IMR-90 (cell line): ENCODE measurements around the gene ADPRM. TPM values are rescaled to one million over a fixed set of nuclear protein-coding genes. Genes with fewer than 3 reads are reported as not detected.

Experiments
- ATAC-seq: fragments of 200-7000 bp; cut with Tn5 transposase; 2 replicates; pipeline ENCODE4 v1.9.1; 2020; ENCODE audit warnings: low read depth, mild to moderate bottlenecking, moderate library complexity
- BruUV-seq: library from RNA; stranded (reverse); fragments of 400-500 nt; replicated peaks from 2 replicates; lab custom pipeline; 2021; lab: Mats Ljungman, UMichigan
- CTCF ChIA-PET: fragments of 300-600 bp; formaldehyde crosslinking; extraction: SDS; loops from one replicate; lab custom pipeline; 2021; ENCODE audit warnings: antibody characterized with exemption; lab: Yijun Ruan, JAX
- POLR2A ChIA-PET: fragments of 300-600 bp; sonication (Branson Sonifier 250); formaldehyde crosslinking; loops from one replicate; lab custom pipeline; 2022; ENCODE audit warnings: antibody characterized with exemption; ENCODE audit not compliant: unreplicated experiment; lab: Charles Lee
- DNase-seq: peaks from one replicate; pipeline ENCODE4 v3.0.0; 2013
- H2AFZ ChIP-seq: replicated peaks from 2 replicates; pipeline ENCODE3; 2013; ENCODE audit warnings: low read length, mild to moderate bottlenecking; ENCODE audit not compliant: poor library complexity
- H2AK5ac ChIP-seq: 2 replicates; pipeline ENCODE4 v1.6.1; 2013; ENCODE audit warnings: low read depth, low read length, inconsistent platforms
- H2AK9ac ChIP-seq: replicated peaks from 2 replicates; pipeline ENCODE3; 2013; ENCODE audit warnings: mild to moderate bottlenecking, low read depth, low read length, moderate library complexity; ENCODE audit not compliant: poor library complexity
- H2BK120ac ChIP-seq: 2 replicates; pipeline ENCODE4 v1.6.1; 2013; ENCODE audit warnings: low read depth, low read length, inconsistent platforms
- H2BK15ac ChIP-seq: 3 replicates; pipeline ENCODE4 v1.6.1; 2013; ENCODE audit warnings: low read depth, low read length, inconsistent platforms
- H2BK20ac ChIP-seq: 2 replicates; pipeline ENCODE4 v1.6.1; 2013; ENCODE audit warnings: low read depth, mild to moderate bottlenecking, inconsistent platforms, low read length, moderate library complexity
- H2BK5ac ChIP-seq: 2 replicates; pipeline ENCODE4 v1.6.1; 2013; ENCODE audit warnings: mild to moderate bottlenecking, low read depth, low read length, inconsistent platforms; ENCODE audit not compliant: poor library complexity, severe bottlenecking
- H3K14ac ChIP-seq: replicated peaks from 2 replicates; pipeline ENCODE4 v1.6.1; 2013; ENCODE audit warnings: low read depth, low read length, inconsistent platforms
- H3K18ac ChIP-seq: 2 replicates; pipeline ENCODE4 v1.6.1; 2013; ENCODE audit warnings: low read depth, low read length, control low read depth
- H3K23ac ChIP-seq: 2 replicates; pipeline ENCODE4 v1.6.1; 2013; ENCODE audit warnings: low read depth, low read length, inconsistent platforms
- H3K27ac ChIP-seq: 2 replicates; pipeline ENCODE4 v1.5.1; 2013; ENCODE audit warnings: mild to moderate bottlenecking, control low read depth, low read length; ENCODE audit not compliant: insufficient read depth
- H3K27me3 ChIP-seq: 2 replicates; pipeline ENCODE4 v1.6.1; 2013; ENCODE audit warnings: low read length; ENCODE audit not compliant: control insufficient read depth, insufficient read depth
- H3K36me3 ChIP-seq: 2 replicates; pipeline ENCODE4 v1.6.1; 2013; ENCODE audit warnings: low read length, mixed read lengths; ENCODE audit not compliant: control insufficient read depth, insufficient read depth
- H3K4ac ChIP-seq: 2 replicates; pipeline ENCODE4 v1.6.1; 2013; ENCODE audit warnings: low read depth, low read length, inconsistent platforms
- H3K4me1 ChIP-seq: 2 replicates; pipeline ENCODE4 v1.6.1; 2013; ENCODE audit warnings: low read length, mixed read lengths; ENCODE audit not compliant: control insufficient read depth, insufficient read depth
- H3K4me2 ChIP-seq: 2 replicates; pipeline ENCODE4 v1.6.1; 2013; ENCODE audit warnings: low read depth, mild to moderate bottlenecking, control low read depth, low read length, moderate library complexity
- H3K4me3 ChIP-seq: 2 replicates; pipeline ENCODE4 v1.5.1; 2013; ENCODE audit warnings: low read depth, mild to moderate bottlenecking, control low read depth, low read length, moderate library complexity; ENCODE audit not compliant: insufficient read depth
- H3K56ac ChIP-seq: 2 replicates; pipeline ENCODE4 v1.6.1; 2013; ENCODE audit warnings: low read length, inconsistent platforms; ENCODE audit not compliant: insufficient read depth; ENCODE audit errors: extremely low read depth
- H3K79me1 ChIP-seq, 2 experiments: 2 replicates each; pipeline ENCODE4 v1.6.1; 2013; ENCODE audit warnings: low read length in 2 of 2, inconsistent platforms in 1 of 2, low read depth in 1 of 2
- H3K9ac ChIP-seq: 2 replicates; pipeline ENCODE4 v1.6.1; 2013; ENCODE audit warnings: low read depth, low read length, control low read depth
- H3K9me1 ChIP-seq: 2 replicates; pipeline ENCODE4 v1.6.1; 2013; ENCODE audit warnings: low read length, inconsistent platforms; ENCODE audit not compliant: insufficient read depth
- H3K9me3 ChIP-seq: 2 replicates; pipeline ENCODE4 v1.6.1; 2013; ENCODE audit warnings: low read length; ENCODE audit not compliant: control insufficient read depth, insufficient read depth
- H4K20me1 ChIP-seq: 2 replicates; pipeline ENCODE4 v1.6.1; 2013; ENCODE audit warnings: low read length, inconsistent platforms; ENCODE audit not compliant: insufficient read depth
- H4K5ac ChIP-seq: 2 replicates; pipeline ENCODE4 v1.6.1; 2013; ENCODE audit warnings: mild to moderate bottlenecking, low read depth, low read length, control low read depth
- H4K8ac ChIP-seq, 2 experiments: 2 replicates each; pipeline ENCODE4 v1.6.1; 2013; ENCODE audit warnings: low read depth in 2 of 2, low read length in 2 of 2, control low read depth in 1 of 2, inconsistent platforms in 1 of 2
- H4K91ac ChIP-seq: 2 replicates; pipeline ENCODE4 v1.6.1; 2013; ENCODE audit warnings: low read depth, low read length, inconsistent platforms; ENCODE audit not compliant: insufficient read depth
- BHLHE40 ChIP-seq: fragments of 150-350 bp; IDR thresholded peaks from 2 replicates; pipeline ENCODE4 v1.6.1; 2016; ENCODE audit warnings: mild to moderate bottlenecking, low read depth, low read length
- CEBPB ChIP-seq: IDR thresholded peaks from 2 replicates; pipeline ENCODE4 v1.6.1; 2012; ENCODE audit warnings: low read depth, low read length, improper control_type of control experiment
- CHD1 ChIP-seq: IDR thresholded peaks from 2 replicates; pipeline ENCODE4 v1.6.1; 2012; ENCODE audit warnings: low read depth, low read length, improper control_type of control experiment
- FOS ChIP-seq: fragments of 150-350 bp; IDR thresholded peaks from 2 replicates; pipeline ENCODE4 v1.6.1; 2016; ENCODE audit warnings: low read depth, low read length
- MAFK ChIP-seq: IDR thresholded peaks from 2 replicates; pipeline ENCODE4 v1.6.1; 2012; ENCODE audit warnings: low read depth, low read length, improper control_type of control experiment
- MAZ ChIP-seq: IDR thresholded peaks from 2 replicates; pipeline ENCODE4 v1.6.1; 2012; ENCODE audit warnings: low read depth, mild to moderate bottlenecking, low read length, improper control_type of control experiment, moderate library complexity, borderline replicate concordance
- MXI1 ChIP-seq: IDR thresholded peaks from 2 replicates; pipeline ENCODE4 v1.6.1; 2012; ENCODE audit warnings: low read depth, mild to moderate bottlenecking, low read length, moderate library complexity, borderline replicate concordance
- NFE2L2 ChIP-seq: fragments of 150-350 bp; IDR thresholded peaks from 2 replicates; pipeline ENCODE4 v1.6.1; 2016; ENCODE audit warnings: low read depth, mild to moderate bottlenecking, low read length
- POLR2A ChIP-seq: IDR thresholded peaks from 2 replicates; pipeline ENCODE4 v1.6.1; 2012; ENCODE audit warnings: mild to moderate bottlenecking, low read depth, low read length
- RAD21 ChIP-seq: IDR thresholded peaks from 2 replicates; pipeline ENCODE4 v1.6.1; 2012; ENCODE audit warnings: low read length, improper control_type of control experiment
- RCOR1 ChIP-seq: IDR thresholded peaks from 2 replicates; pipeline ENCODE4 v1.6.1; 2012; ENCODE audit warnings: mild to moderate bottlenecking, low read length, improper control_type of control experiment; ENCODE audit not compliant: insufficient replicate concordance
- RFX5 ChIP-seq: IDR thresholded peaks from 2 replicates; pipeline ENCODE4 v1.8.0; 2012; ENCODE audit warnings: low read depth, mild to moderate bottlenecking, low read length, moderate library complexity
- SMC3 ChIP-seq: fragments of 150-350 bp; IDR thresholded peaks from 2 replicates; pipeline ENCODE4 v1.6.1; 2016; ENCODE audit warnings: low read depth, mild to moderate bottlenecking, antibody characterized with exemption, low read length, moderate library complexity
- WGBS, 2 experiments: methylation state at CpG; one replicate each; pipeline versions ENCODE4 v1.1.5 to v1.1.7; 2013; ENCODE audit warnings: missing lambda C conversion rate in 2 of 2; ENCODE audit not compliant: insufficient read length in 1 of 2; ENCODE audit errors: extremely low coverage in 2 of 2; 5-methylcytosine and 5-hydroxymethylcytosine counted together
- dilution Hi-C: fragments of 300-500 bp; cut with HindIII; formaldehyde crosslinking; loops from one replicate; pipeline ENCODE4 v1.14.3; 2018; ENCODE audit warnings: low sequenced_read_pairs; ENCODE audit not compliant: unreplicated experiment
- in situ Hi-C: fragments of 300-500 bp; cut with MboI; formaldehyde crosslinking; loops from 3 replicates; pipeline ENCODE4 v1.14.3; 2019; ENCODE audit warnings: low sequenced_read_pairs, inconsistent platforms, mixed read lengths
- intact Hi-C: fragments of 100-400 bp; cut with micrococcal nuclease; formaldehyde crosslinking; loops from 2 replicates; pipeline ENCODE4 v1.10.0; 2022
- polyA plus RNA-seq, 3 experiments: library from polyadenylated mRNA; depleted of rRNA; stranded (reverse); fragments of >200 nt; gene quantifications; 2 replicates each; pipeline ENCODE4 v1.2.3, GENCODE V29; 2012; ENCODE audit warnings: low replicate concordance in 1 of 3
- total RNA-seq: library from RNA; depleted of rRNA; stranded (reverse); fragments of >200 nt; gene quantifications from 2 replicates; pipeline ENCODE4 v1.2.3, GENCODE V29; 2012
- TF ChIP-seq, protein P1 (sequence below): fragments of 150-350 bp; IDR thresholded peaks from 2 replicates; pipeline ENCODE4 v1.6.1; 2016; ENCODE audit warnings: low read depth, mild to moderate bottlenecking, low read length, moderate library complexity, borderline replicate concordance
- TF ChIP-seq, protein P2 (sequence below): conservative IDR thresholded peaks from 2 replicates; pipeline ENCODE4 v1.5.1; 2012; ENCODE audit warnings: mild to moderate bottlenecking, low read depth, low read length, improper control_type of control experiment
- TF ChIP-seq, protein P3 (sequence below): fragments of 150-350 bp; IDR thresholded peaks from 2 replicates; pipeline ENCODE4 v1.6.1; 2017; ENCODE audit warnings: mild to moderate bottlenecking, antibody characterized with exemption, low read length, low read depth

Gene ADPRM
- total and polyA plus RNA-seq, 2 of the 4 experiments (the other 2 are of a cell fraction) = 7.4 to 12.2 TPM

DNA sequence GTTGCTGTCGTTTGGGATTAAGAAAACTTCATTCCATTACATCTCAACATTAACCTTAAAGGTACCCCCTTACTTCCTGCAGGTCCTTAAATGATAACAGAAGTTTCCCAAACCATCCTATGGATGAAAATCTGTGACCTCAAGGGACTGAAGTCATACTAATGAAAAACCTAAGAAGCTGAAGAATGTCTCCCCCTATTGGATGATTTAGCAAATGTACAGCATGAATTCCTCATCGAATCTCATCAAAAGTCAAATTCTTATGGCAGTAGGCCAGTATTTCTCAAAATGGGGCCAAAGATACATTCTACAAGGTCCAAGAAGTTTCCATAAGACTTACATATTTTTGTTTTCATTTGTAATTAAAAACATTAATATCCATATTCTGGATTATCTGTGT lies 13.5 kb upstream of the ADPRM start:
- Histone ChIP-seq H3K27me3 (no peaks in the 10 kb centered on the region), H2AFZ (no peak overlapping the region), H3K36me3 (peaks cover 25% of the 10 kb centered on the region), H3K9ac (no peak overlapping the region), H4K20me1 (no peaks in the 10 kb centered on the region), H3K4me3 (no peak overlapping the region), H4K8ac (no peak overlapping the region), H3K4me1 (peaks cover 2% of the 10 kb centered on the region; the same call in 1 of the 2 replicates), H2AK9ac (no peak overlapping the region), H3K14ac (no peak overlapping the region), H3K4me2 (no peak overlapping the region), H3K23ac (no peak overlapping the region), H2BK120ac (no peak overlapping the region), H3K18ac (no peak overlapping the region), H3K56ac (no peak overlapping the region), H4K91ac (no peak overlapping the region), H3K27ac (no peak overlapping the region), H3K9me3 (no peaks in the 10 kb centered on the region), H3K4ac (no peak overlapping the region), H4K5ac (no peak overlapping the region), H3K79me1 (peaks cover 6 to 9% of the 10 kb centered on the region in 2 experiments), H2BK15ac (no peak overlapping the region), H2BK5ac (no peak overlapping the region), H3K9me1 (no peaks in the 10 kb centered on the region), H2BK20ac (no peak overlapping the region), H2AK5ac (no peak overlapping the region)
- WGBS, 2 experiments = no CpG with 5 or more reads among the region's 2 CpGs
- ATAC-seq = no peak
- no TSS peak for BruUV-seq
- ChIA-PET CTCF (interaction anchor here (0.7 to 0.8 kb wide), 2 partner anchors 16 to 37 kb away, joined by 3 to 6 read pairs; no protein-coding TSS in a partner anchor), POLR2A (interaction anchor here (0.9 kb wide), 1 partner anchor 13 kb away, joined by 17 read pairs; no protein-coding TSS in a partner anchor)
- TF ChIP-seq, protein P1, sequence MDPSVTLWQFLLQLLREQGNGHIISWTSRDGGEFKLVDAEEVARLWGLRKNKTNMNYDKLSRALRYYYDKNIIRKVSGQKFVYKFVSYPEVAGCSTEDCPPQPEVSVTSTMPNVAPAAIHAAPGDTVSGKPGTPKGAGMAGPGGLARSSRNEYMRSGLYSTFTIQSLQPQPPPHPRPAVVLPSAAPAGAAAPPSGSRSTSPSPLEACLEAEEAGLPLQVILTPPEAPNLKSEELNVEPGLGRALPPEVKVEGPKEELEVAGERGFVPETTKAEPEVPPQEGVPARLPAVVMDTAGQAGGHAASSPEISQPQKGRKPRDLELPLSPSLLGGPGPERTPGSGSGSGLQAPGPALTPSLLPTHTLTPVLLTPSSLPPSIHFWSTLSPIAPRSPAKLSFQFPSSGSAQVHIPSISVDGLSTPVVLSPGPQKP = no peak
- TF ChIP-seq, protein P2, sequence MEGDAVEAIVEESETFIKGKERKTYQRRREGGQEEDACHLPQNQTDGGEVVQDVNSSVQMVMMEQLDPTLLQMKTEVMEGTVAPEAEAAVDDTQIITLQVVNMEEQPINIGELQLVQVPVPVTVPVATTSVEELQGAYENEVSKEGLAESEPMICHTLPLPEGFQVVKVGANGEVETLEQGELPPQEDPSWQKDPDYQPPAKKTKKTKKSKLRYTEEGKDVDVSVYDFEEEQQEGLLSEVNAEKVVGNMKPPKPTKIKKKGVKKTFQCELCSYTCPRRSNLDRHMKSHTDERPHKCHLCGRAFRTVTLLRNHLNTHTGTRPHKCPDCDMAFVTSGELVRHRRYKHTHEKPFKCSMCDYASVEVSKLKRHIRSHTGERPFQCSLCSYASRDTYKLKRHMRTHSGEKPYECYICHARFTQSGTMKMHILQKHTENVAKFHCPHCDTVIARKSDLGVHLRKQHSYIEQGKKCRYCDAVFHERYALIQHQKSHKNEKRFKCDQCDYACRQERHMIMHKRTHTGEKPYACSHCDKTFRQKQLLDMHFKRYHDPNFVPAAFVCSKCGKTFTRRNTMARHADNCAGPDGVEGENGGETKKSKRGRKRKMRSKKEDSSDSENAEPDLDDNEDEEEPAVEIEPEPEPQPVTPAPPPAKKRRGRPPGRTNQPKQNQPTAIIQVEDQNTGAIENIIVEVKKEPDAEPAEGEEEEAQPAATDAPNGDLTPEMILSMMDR = peak; percentile 52
- TF ChIP-seq RCOR1 = no peak
- TF ChIP-seq NFE2L2 = no peak
- TF ChIP-seq MAFK = no peak
- TF ChIP-seq SMC3 = peak; percentile 25; the same call in 1 of the 2 replicates
- no peak for TF ChIP-seq CEBPB
- TF ChIP-seq BHLHE40 = no peak
- peak; percentile 34 for TF ChIP-seq RAD21
- TF ChIP-seq FOS = no peak
- no peak for TF ChIP-seq MXI1
- no peak for TF ChIP-seq MAZ
- no peak for TF ChIP-seq RFX5
- no peak for TF ChIP-seq CHD1
- TF ChIP-seq, protein P3, sequence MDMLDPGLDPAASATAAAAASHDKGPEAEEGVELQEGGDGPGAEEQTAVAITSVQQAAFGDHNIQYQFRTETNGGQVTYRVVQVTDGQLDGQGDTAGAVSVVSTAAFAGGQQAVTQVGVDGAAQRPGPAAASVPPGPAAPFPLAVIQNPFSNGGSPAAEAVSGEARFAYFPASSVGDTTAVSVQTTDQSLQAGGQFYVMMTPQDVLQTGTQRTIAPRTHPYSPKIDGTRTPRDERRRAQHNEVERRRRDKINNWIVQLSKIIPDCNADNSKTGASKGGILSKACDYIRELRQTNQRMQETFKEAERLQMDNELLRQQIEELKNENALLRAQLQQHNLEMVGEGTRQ = no peak
- no peak for TF ChIP-seq POLR2A
- intact Hi-C loops = loop anchor here (2.0 to 5.0 kb wide), 2 partner anchors 13 to 37 kb away; partner anchors contain the start of genes ADPRM and SCO1
- peak; percentile 39 for DNase-seq
- dilution Hi-C loops = no loop called here
- in situ Hi-C loops = no loop called here
